Lower leg skin (tissue), 4 donors: ENCODE results near the gene INPP5D. TPM values are rescaled to one million over a fixed set of nuclear protein-coding genes. Genes with fewer than 3 reads are reported as not detected.

Experiments used
- DNase-seq, 2 donors: peaks; one replicate each; pipeline ENCODE4 v3.0.0-alpha.2; 2019; ENCODE audit warnings: low spot score in 2 of 2
- H3K4me3 ChIP-seq: fragments of 200-600 bp; sonication (generic); 2 replicates; pipeline ENCODE4 v1.5.1; 2017; ENCODE audit warnings: mild to moderate bottlenecking, low read depth; ENCODE audit not compliant: poor library complexity, severe bottlenecking
- POLR2A ChIP-seq, 2 donors: fragments of 450-650 bp; IDR thresholded peaks; one replicate each; pipeline ENCODE4 v1.6.1; 2016 to 2017; ENCODE audit warnings: antibody characterized with exemption in 2 of 2, mild to moderate bottlenecking in 1 of 2, moderate library complexity in 1 of 2
- WGBS, 2 donors: methylation state at CpG; one replicate each; pipeline ENCODE4 v1.1.5; 2018; 5-methylcytosine and 5-hydroxymethylcytosine counted together
- intact Hi-C: fragments of 100-400 bp; cut with DNase I; formaldehyde crosslinking; loops from one replicate; pipeline ENCODE4 v1.15.0; 2023; ENCODE audit warnings: low total_unique reads
- total RNA-seq, 4 donors: library from RNA; depleted of rRNA; stranded (reverse); fragments of >200 nt; gene quantifications; one replicate each; pipeline ENCODE4 v1.1.0, GENCODE V29; 2016
- TF ChIP-seq, protein P1 (sequence below), 3 donors: fragments of 450-650 bp; IDR thresholded peaks; one replicate each; pipeline ENCODE4 v1.5.1; 2016; ENCODE audit warnings: antibody characterized with exemption in 3 of 3, mild to moderate bottlenecking in 3 of 3, moderate library complexity in 2 of 3

INPP5D gene
- total RNA-seq, 4 donors from 2014 or later, result 8.6 to 15.0 (median 13.0) TPM

DNA sequence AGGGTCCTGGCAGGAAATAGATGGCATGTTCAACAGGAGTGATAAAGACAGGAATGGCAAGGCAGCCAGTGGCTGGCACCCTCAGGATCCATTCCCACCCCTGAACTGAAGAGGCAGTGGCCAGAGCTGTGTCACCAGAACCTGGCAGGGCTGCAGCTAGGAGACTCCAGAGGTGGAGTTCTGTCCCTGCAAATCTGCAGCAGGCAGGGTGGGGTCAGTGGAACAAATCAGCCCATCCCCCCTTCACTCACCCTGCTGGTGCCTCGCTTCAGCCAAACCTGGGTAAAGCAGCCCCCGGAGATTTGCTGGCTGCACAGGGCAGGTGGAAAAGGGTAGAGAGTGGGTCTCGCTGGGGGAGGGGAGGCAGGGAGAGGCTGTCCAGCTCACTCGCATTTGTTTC lies 12.7 kb downstream of the INPP5D start:
- peak in 1 of 2 donors; percentile 66 for DNase-seq
- TF ChIP-seq, protein P1, sequence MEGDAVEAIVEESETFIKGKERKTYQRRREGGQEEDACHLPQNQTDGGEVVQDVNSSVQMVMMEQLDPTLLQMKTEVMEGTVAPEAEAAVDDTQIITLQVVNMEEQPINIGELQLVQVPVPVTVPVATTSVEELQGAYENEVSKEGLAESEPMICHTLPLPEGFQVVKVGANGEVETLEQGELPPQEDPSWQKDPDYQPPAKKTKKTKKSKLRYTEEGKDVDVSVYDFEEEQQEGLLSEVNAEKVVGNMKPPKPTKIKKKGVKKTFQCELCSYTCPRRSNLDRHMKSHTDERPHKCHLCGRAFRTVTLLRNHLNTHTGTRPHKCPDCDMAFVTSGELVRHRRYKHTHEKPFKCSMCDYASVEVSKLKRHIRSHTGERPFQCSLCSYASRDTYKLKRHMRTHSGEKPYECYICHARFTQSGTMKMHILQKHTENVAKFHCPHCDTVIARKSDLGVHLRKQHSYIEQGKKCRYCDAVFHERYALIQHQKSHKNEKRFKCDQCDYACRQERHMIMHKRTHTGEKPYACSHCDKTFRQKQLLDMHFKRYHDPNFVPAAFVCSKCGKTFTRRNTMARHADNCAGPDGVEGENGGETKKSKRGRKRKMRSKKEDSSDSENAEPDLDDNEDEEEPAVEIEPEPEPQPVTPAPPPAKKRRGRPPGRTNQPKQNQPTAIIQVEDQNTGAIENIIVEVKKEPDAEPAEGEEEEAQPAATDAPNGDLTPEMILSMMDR (IDR thresholded peaks at IDR 0.05), result no peak
- no peak for TF ChIP-seq POLR2A (IDR thresholded peaks at IDR 0.05)
- intact Hi-C loops, result no loop called here
- 67 to 87% methylated on average over 4 of the region's 4 CpGs for WGBS, 2 donors
- no peak overlapping the region for H3K4me3 ChIP-seq

DNA sequence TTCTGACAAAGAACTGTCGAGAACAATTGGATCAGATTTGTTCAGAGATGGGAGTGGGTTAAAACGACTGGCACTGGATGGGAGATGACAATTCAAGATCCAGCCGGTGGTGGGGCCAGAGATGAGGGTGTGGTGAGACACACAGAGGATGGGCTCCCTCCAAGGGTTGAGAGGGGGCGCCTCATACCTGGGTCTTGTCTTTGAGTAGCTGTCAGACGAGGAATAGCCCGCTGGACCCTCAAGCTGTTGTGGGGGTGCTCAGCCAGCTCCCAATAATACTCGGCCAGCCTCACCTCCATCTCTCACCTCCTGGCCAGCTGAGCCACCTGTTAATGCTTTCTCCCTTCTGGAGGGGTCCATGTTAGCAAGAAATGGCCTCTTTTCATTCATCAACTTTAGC lies 14.0 kb downstream of the INPP5D start:
- WGBS, 2 donors, result 74 to 80% methylated on average over 7 of the region's 7 CpGs
- peak in 1 of 2 donors; percentile 59 for DNase-seq
- intact Hi-C loops, result no loop called here
- no peak for TF ChIP-seq POLR2A (IDR thresholded peaks at IDR 0.05)
- TF ChIP-seq, protein P1 (IDR thresholded peaks at IDR 0.05), result no peak
- no peak overlapping the region for H3K4me3 ChIP-seq

DNA sequence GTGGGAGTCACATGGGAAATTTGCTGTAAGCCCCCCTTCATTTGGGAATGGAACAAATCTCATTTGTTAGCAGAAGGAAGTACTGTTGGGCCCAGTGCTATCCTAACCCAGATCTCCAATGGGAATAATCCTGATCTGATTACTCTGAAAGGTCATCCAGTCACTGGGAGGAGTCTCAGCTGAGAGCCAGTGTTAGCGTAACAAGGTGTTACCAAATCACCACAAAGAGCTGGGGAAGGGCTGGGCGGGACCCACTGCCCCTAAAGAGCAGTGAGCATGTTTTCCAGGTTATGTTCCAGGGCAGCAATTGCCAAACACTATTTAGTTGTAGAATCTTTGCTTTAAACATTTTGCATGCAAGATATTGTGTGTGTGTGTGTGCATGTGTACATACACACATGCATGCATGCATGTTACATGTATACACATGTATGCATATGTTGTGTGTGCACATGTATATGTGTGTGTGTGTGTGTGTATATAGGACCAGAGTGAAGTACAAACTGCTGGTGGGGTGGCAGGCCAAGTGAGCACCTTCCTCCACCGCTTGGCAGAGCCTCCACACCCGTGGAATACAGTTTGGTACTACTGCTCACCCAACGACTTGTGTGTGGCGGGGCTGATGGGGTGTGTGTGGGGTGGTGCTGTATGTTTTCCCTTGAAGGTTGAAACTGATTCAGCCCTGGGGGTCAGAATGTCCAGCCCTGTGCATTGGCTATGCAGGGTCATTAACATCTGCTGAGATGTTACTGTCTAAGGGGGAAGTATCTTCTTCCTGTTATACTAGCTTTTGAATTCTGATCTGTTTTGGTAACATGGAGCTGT lies 15.2 kb downstream of the INPP5D start:
- TF ChIP-seq, protein P1 (IDR thresholded peaks at IDR 0.05), result no peak
- no peak for TF ChIP-seq POLR2A (IDR thresholded peaks at IDR 0.05)
- WGBS, 2 donors, result 55 to 59% methylated on average over 6 of the region's 6 CpGs
- peak in 1 of 2 donors; percentile 76 for DNase-seq
- intact Hi-C loops, result loop anchor here (5.0 kb wide), 1 partner anchor 617 kb away; the partner anchor contains the start of gene UGT1A6
- H3K4me3 ChIP-seq, result no peak overlapping the region

DNA sequence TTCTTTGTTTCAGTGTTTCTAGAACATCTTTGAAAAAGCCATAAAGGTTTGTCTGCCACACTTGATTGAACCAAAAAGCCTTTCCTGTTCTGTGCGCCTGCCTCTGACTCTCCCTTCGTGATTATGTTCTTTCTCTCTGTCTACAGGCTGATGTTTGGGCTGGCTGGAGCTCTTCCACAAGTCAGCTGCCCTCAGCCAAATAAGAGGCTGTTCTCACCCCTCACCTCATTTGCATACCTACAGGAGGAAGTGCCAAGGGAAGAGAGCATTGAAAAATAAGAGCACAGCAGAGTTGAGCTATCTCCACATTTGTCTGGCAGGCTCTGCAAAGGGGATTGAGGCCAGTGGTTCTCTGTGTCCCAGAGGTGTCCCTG lies 15.8 kb downstream of the INPP5D start:
- H3K4me3 ChIP-seq, result no peak overlapping the region
- 27 to 28% methylated on average over 2 of the region's 2 CpGs for WGBS, 2 donors
- intact Hi-C loops, result loop anchor here (5.0 kb wide), 1 partner anchor 616 kb away; the partner anchor contains the start of gene UGT1A6
- TF ChIP-seq POLR2A (IDR thresholded peaks at IDR 0.05), result no peak
- TF ChIP-seq, protein P1 (IDR thresholded peaks at IDR 0.05), result no peak
- DNase-seq, result peak in 1 of 2 donors; percentile 75

DNA sequence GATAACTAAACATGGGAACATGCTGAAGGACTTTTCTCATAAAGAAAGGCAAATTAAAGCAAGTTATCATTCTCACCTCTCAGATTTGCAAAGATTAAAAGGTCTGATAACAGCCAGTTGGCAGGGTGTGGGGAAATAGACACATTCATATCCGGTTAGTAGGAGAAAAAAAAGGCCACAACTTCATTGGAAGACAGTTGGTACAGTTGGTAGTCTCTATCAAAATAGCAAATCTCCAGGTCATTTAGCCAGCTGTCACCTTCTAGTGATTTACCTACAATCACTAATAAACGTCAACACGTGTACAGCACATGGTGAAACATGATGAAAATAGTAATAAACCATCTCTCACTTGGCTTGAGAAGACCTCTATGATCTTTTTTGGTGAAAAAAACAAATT lies 16.6 kb downstream of the INPP5D start:
- H3K4me3 ChIP-seq, result no peak overlapping the region
- intact Hi-C loops, result loop anchor here (5.0 kb wide), 1 partner anchor 616 kb away; the partner anchor contains the start of gene UGT1A6
- TF ChIP-seq POLR2A (IDR thresholded peaks at IDR 0.05), result no peak
- TF ChIP-seq, protein P1 (IDR thresholded peaks at IDR 0.05), result no peak
- DNase-seq, result peak in 1 of 2 donors; percentile 13
- WGBS, 2 donors, result 29 to 37% methylated on average over 3 of the region's 3 CpGs
